Sigmoid colon (tissue), 4 donors: ENCODE results near the gene COPG2.

Experiments used
- CTCF ChIP-seq, 4 experiments: fragments of 450-650 bp in 3 of 4; fragments of 200-600 bp in 1 of 4; IDR thresholded peaks; one replicate each; pipeline ENCODE4 v1.5.1; 2016 to 2019; ENCODE audit warnings: antibody characterized with exemption in 4 of 4, mild to moderate bottlenecking in 3 of 4, moderate library complexity in 2 of 4
- POLR2A ChIP-seq, 2 donors: fragments of 450-650 bp; IDR thresholded peaks; one replicate each; pipeline ENCODE4 v1.6.1; 2016; ENCODE audit warnings: antibody characterized with exemption in 2 of 2, mild to moderate bottlenecking in 2 of 2, moderate library complexity in 2 of 2
- POLR2AphosphoS5 ChIP-seq, 4 donors: sonication (generic); formaldehyde crosslinking; IDR thresholded peaks; one replicate each; pipeline ENCODE4 v1.6.1; 2017; ENCODE audit warnings: antibody characterized with exemption in 4 of 4

- TF ChIP-seq POLR2AphosphoS5 (IDR thresholded peaks at IDR 0.05), result no peak
- no peak for TF ChIP-seq CTCF (IDR thresholded peaks at IDR 0.05)
- TF ChIP-seq POLR2A (IDR thresholded peaks at IDR 0.05), result no peak
These were observed 155.1 kb downstream of the COPG2 start for GRCh38 chr7:130513447-130513846.
